Thyroid gland (tissue), 4 donors: ENCODE measurements around the gene SETD2.

Experiments used
- POLR2A ChIP-seq, 2 donors: fragments of 450-650 bp; IDR thresholded peaks; one replicate each; pipeline ENCODE4 v1.6.1; 2017; ENCODE audit warnings: antibody characterized with exemption in 2 of 2, mild to moderate bottlenecking in 2 of 2, moderate library complexity in 1 of 2
- TF ChIP-seq, protein P1 (sequence below), 6 experiments: fragments of 200-600 bp in 3 of 6; fragments of 450-650 bp in 3 of 6; sonication (generic) in 3 of 6; IDR thresholded peaks; one replicate each; pipeline ENCODE4 v1.5.1; 2016 to 2019; ENCODE audit warnings: antibody characterized with exemption in 6 of 6, mild to moderate bottlenecking in 2 of 6, inconsistent platforms in 1 of 6, moderate library complexity in 1 of 6

DNA sequence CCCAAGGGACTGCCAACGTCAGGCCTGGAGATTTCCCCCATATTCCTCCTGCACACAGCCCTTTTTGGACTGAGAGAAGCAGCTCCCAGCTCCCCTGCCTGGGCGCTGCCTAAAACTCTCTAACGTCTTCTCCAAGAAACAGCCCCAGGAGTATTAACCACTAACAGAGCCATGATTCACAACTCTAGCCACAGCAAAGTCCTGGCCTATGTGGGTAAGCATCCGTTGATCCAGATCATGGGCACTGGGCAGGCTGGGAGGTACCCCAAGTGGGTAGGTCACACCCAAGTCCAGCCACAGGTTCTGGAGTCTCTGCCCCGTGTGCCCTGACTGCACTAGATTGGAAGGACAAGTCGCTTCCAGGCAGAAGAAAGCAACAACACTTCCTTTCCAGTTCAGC lies 152.5 kb downstream of the SETD2 start:
- TF ChIP-seq, protein P1, sequence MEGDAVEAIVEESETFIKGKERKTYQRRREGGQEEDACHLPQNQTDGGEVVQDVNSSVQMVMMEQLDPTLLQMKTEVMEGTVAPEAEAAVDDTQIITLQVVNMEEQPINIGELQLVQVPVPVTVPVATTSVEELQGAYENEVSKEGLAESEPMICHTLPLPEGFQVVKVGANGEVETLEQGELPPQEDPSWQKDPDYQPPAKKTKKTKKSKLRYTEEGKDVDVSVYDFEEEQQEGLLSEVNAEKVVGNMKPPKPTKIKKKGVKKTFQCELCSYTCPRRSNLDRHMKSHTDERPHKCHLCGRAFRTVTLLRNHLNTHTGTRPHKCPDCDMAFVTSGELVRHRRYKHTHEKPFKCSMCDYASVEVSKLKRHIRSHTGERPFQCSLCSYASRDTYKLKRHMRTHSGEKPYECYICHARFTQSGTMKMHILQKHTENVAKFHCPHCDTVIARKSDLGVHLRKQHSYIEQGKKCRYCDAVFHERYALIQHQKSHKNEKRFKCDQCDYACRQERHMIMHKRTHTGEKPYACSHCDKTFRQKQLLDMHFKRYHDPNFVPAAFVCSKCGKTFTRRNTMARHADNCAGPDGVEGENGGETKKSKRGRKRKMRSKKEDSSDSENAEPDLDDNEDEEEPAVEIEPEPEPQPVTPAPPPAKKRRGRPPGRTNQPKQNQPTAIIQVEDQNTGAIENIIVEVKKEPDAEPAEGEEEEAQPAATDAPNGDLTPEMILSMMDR (IDR thresholded peaks at IDR 0.05): no peak
- no peak for TF ChIP-seq POLR2A (IDR thresholded peaks at IDR 0.05)
